Femur (tissue), 1 donor: ENCODE data around the gene EPDR1.

Source experiments
- DNase-seq: peaks from one replicate; pipeline ENCODE4 v3.0.0-alpha.2; 2017

The EPDR1 gene

GRCh38 chr7:37982423-37982822 lies 62.0 kb downstream of the EPDR1 start:
- DNase-seq = no peak

- no peak for DNase-seq
These were observed 64.4 kb downstream of the EPDR1 start for GRCh38 chr7:37984750-37985390.

GRCh38 chr7:37986908-37987330 lies 66.5 kb downstream of the EPDR1 start:
- no peak for DNase-seq

GRCh38 chr7:37987732-37988131 lies 67.3 kb downstream of the EPDR1 start:
- no peak for DNase-seq

GRCh38 chr7:37988721-37989650 lies 68.5 kb downstream of the EPDR1 start:
- no peak for DNase-seq

GRCh38 chr7:37990337-37990736 lies 69.9 kb downstream of the EPDR1 start:
- DNase-seq = no peak

GRCh38 chr7:37993060-37993501 lies 72.6 kb downstream of the EPDR1 start:
- DNase-seq = no peak

GRCh38 chr7:37999673-38000072 lies 79.2 kb downstream of the EPDR1 start:
- no peak for DNase-seq

GRCh38 chr7:38000272-38000671 lies 79.8 kb downstream of the EPDR1 start:
- DNase-seq = no peak
